NCI-H146 treated with DMSO at 0.1 percent for 48 hours (cell line): ENCODE results near the gene MARCHF4.

ENCODE experiments used
- DNase-seq: peaks from one replicate; lab custom pipeline; 2025; ENCODE audit not compliant: unreplicated experiment; lab: John Stamatoyannopoulos, UW

Gene MARCHF4, protein sequence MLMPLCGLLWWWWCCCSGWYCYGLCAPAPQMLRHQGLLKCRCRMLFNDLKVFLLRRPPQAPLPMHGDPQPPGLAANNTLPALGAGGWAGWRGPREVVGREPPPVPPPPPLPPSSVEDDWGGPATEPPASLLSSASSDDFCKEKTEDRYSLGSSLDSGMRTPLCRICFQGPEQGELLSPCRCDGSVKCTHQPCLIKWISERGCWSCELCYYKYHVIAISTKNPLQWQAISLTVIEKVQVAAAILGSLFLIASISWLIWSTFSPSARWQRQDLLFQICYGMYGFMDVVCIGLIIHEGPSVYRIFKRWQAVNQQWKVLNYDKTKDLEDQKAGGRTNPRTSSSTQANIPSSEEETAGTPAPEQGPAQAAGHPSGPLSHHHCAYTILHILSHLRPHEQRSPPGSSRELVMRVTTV

DNA sequence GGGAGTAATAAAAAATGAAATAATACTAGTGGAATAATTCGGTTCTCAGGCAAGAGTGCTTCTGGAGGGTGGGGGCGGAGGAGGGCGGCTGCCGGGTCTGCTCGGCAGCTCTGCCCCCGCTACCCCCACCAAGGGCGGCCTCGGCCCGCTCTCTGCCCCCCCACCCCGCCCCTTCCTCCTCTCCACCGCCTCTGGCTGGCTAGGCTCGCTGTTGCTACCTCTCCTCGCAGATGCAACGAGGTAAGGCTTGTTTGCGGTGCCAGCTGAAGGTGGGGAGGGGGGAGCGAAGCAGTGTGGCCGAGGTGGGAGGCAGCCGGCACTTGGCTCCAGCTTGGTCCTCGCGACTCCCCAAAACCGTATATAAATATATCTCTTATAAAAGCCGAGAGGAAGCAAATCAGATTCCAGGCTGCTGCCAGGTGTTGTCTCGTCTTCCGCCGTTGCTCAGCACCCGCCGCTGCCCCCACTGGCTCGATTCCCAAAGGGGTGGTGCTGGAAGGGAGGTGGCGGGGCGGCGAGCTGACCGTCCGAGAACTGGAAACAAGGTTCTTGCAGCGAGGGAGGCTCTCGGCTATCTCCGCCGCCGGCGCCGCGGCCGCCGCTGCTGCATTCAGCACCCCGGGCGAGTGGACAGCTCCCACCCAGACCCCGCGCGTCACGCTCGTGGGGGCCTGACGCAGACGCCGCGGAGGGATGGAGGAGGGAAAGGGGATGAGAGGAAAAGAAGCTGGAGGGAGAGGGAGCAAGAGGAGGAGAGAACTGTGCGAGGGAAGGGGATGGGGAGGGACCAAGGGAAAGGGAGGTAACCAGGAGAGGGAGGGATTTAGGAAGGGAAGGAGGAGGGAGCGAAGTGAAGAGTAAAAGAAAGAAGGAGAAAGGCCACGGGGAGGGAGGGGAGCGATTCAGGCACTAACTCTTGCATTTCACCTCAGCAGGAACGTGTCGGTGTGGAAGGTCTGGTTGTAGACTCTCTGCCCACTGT lies at the start of gene MARCHF4:
Gene MARCHF4, minus strand, starts transcription at position 763 of the 982 bp plus-strand sequence. CDS start 2,223 bp downstream, outside the sequence.
- peak; percentile 58 for DNase-seq

DNA sequence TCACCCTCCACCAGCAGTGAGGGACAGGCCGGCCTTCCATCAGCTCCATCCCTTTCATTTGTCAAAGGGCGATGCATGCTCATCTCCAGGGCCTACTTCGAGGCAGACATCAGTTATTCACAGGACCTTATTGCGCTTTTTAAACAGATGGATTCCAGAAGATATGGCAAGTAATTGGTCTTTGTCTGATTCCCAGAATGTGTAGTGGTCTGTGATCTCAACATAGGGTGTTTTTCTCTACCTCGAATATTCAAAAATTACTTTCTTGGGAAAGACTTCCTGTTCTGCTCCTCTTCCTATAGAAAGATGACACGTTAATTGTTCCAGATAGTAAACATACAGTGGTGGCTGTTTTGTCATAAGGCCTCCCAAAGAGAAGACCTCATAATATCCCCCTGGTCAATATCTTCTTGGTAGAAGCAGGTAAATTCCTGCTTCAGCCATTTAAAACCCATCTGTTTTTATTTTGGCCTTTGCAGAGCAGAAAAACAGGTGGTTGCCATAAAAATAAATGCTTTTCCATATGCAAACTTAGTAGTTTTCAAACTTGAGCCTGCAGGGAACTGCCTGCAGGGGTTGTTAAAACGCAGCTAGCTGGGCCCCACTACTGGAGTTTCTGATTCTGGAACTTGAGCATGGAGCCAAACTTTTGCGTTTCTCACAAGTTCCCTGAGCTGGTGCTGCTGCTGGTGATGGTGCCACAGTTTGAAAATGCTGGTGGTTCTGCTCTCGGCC lies 48.3 kb upstream of the MARCHF4 start:
- DNase-seq = no peak

DNA sequence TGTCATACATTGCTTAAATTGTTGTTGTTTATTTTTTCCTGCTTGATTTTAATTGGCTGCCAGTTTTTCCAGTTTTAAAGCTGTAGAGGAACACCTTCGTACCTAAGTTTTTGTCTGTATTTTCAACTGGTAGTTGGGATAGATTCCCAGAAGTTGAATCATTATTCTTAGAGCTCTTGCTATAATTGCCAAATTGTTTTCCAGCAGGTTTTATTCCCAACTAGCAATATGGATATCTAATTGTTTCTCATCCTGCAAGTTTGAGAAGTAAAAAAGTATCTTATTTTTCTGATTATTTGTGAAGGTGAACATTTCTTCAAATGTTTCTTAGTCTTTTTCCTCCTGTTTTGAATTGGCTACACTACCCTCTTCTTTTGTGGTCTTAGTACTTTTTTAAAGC lies 46.7 kb upstream of the MARCHF4 start:
- no peak for DNase-seq

DNA sequence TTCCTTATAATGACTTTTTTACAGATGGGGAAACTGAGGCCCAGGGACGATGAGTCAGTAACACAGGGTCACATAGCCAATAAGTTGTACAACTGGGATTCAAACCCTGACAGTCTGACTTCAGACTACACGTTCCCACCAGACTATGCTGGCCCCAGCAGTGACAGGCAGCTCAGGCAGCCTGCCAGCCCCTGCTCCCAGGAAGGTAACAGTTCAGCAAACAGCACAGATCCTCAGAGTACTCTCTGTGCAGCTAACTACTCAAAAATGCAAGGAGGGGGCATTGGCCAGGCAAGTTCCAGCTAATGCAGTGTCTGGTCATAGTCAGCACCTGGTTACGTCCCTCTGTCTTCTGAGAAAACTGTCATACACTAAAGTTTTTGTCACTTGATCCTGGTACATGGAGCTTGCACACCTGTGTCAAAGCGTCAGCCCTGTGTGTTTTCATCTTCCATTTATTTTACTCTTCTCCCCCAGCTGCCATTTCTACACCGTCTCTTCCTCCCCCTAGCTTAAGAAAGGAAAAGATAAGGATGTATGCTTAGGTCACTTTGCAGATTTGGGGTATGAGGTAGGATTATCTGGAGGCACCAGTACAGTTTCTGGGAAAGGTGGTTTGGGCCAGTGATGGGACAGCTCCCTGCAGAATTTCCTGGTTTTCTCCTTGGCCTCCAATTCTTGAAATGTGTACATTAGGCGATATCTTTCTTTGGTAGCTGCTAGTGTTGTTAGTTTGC lies 44.5 kb upstream of the MARCHF4 start:
- DNase-seq = no peak

DNA sequence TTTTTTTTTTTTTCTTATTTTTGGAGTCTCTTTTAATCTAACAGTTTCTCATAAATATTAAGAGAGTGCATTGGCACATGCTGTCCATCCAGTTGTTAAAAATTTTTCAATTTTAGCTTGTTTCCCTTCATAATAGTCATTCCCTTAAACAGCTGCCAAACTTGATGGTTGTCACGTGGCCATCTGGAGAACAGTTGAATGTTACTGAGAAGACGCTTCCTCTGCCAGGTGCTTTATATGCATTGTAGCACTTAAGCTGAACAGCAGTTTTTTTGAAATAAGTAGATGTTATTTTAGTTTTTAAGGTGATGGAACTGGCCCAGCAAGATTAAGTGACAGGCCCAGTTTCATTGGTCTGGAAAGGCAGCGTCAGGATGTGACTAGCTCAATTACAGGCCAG lies 43.3 kb upstream of the MARCHF4 start:
- DNase-seq = no peak

DNA sequence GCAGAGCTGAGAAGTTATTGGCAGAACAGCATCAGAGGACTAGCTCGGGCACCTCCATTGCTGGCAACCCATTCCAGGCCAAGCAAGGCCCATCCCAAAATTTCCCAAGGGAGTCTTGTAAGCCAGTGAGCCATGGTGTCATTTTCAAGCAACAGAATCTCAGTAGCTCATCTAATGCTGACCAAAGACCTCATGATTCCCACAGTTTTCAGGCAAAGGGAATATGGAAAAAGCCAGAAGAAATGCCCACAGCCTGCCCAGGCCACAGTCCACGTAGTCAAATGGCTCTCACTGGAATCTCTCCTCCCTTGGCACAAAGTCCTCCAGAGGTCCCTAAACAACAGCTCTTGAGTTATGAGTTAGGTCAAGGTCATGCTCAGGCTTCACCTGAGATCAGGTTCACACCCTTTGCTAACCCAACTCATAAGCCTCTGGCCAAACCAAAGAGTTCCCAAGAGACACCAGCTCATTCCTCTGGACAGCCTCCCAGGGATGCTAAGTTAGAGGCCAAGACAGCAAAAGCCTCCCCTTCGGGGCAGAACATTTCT lies 42.6 kb upstream of the MARCHF4 start:
- no peak for DNase-seq

DNA sequence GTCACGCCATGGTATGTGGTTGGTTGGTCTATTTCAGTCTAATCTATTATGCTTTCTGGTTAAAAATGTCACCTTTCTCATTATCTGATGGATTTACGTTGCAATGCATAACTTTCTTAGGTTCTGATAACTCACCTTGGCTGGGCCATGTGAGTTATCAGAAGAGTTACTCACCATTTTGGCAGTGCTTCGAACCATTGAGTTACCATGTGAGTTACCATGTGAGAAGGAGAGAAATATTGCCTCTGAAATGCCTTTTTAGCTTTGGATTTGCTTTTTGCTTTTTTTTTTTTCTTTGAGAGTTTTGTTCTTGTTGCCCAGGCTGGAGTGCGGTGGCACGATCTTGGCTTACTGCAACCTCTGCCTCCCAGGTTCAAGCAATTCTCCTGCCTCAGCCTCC lies 41.6 kb upstream of the MARCHF4 start:
- no peak for DNase-seq

DNA sequence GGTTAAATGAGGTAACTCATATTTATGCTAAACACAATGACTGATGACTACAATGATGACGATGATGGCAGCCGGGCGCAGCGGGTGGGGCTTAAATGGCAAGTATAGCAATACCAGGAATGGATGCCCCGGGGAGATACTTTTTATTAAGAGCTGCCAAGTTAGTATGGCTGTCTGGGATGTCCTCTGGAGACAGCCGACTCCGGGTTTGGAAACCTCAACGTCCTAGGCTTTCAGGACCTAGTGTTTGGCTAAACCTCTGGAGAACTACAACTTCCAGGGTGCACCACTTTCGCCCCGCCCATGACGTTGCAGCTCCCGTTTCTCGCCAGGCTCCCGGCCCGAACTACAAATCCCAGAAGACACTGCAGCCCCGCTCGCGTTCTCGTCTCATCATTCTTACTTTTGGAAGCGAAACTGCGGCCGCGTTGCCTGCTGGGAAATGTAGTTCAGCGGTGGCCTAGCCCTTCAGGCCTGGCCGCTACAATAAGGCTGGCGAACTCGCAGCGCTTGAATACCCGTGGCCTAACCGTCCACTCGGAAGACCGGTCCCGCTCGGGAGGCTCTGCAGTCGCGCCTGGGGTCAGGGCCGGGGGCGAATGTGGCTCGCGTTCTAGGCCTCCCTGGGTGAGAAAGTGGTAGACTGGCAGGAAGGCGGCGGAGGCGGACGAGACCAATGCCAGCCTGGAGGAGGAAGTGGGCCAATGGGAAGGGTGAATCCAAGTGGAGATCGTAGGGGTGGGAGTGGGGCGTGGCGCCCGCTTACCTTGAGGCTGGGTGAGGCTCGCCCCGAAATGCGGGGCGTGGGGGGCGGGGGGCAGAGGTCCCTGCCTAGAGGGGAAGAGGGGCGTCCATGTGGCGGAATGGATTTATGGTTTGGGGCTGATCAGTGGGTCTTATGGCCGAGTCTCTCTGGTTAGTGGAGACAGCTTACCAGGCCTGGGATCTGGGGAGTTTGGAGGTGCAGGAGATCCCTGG lies 40.0 kb upstream of the MARCHF4 start, which contains the start of gene SMARCAL1:
Gene SMARCAL1, plus strand, starts transcription at position 463 of the 978 bp plus-strand sequence. CDS start 2,221 bp downstream, outside the sequence.
- DNase-seq = peak; percentile 92

DNA sequence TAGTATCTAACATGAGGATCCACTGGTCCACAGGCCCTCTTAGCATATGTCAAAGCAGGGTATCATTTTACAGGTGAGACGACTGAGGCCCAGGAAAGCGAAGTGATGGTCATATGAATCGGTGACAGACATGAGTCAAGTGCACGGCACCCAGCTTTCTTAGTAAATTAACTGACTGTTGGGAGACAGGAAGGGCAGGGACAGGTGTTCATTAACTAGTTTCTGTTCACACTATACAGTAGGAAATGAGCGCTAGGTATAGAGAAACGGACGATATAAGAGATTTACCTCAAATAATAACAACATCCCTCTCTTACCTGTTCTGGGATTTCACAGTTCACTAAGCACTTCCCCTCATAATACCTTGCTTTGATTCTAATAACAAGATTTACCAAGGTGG lies 38.3 kb upstream of the MARCHF4 start:
- DNase-seq = no peak

DNA sequence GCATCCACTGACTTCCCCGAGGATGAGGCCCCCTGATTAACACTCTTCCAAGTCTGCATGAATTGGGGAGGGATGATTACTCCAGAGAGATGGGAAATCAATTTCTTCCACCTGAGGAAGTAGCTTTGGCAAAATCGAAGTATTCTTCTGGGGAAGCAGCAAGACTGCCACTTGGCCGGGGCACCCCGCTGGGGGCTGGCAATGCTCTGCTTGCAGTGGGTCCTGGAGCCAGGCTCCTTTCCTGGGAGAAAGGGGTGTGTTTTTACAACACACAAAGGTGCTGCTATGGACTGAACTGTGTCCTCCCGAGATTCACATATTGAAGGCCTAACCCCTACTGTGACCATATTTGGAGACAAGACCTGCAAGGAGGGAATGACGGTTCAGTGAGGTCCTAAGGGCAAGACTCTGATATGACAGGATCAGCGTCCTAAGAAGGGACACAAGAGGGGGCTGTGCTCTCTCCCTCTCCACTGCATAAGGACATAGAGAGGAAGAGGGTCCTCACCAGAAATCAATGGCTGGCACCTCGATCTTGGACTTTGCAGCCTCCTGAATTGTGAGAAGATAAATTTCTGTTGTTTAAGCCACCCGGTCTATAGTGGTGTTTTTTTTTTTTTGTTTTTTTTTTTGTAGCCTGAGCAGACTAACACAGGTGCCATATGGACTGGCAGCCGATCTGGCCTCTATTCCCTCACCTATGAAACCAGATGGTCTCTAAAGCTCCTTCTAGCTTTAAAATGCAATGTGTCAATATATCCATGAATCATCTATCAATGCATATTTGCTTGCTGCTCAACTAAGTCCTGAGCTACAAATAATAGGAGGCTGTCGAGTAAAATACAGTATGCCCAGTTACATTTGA lies 36.4 kb upstream of the MARCHF4 start:
- no peak for DNase-seq

DNA sequence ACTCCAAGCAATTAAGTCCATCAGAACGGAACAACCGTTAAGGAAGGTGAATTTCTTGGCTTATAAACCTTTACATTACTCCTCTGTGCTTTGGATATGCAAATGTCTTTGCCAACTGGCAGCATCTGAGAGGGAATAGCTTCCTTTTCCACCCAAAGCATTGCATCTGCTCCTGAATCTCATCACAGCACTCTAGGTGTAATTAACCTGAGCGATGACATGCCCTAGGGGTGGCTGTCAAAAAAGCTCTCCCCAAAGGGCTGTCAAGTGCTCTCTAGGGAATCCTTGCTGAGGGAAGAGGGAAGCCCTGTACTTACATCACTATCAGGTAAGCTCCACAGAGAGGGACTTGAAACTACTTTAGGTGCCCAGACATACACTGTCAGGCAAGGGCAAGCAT lies 34.5 kb upstream of the MARCHF4 start:
- no peak for DNase-seq

DNA sequence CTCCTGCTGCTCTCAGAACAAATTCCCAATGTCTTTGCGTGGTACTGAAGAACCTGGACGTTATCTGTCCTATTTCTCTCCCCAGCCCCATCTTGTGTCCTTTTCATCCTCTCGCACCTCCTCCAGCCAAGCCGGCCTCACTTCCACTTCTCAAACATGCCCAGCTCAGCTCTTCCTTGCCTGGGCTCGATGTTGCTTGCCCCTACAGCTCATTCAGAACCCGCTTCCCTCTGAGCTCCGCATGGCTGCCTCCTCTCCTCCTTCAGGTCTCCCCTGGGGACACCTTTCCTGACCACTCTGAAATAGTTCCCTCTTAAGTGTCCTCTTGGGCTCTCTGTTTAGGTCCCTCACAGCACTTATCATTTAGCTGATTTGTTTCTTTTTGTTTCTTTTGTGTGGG lies 33.3 kb upstream of the MARCHF4 start:
- DNase-seq = no peak

DNA sequence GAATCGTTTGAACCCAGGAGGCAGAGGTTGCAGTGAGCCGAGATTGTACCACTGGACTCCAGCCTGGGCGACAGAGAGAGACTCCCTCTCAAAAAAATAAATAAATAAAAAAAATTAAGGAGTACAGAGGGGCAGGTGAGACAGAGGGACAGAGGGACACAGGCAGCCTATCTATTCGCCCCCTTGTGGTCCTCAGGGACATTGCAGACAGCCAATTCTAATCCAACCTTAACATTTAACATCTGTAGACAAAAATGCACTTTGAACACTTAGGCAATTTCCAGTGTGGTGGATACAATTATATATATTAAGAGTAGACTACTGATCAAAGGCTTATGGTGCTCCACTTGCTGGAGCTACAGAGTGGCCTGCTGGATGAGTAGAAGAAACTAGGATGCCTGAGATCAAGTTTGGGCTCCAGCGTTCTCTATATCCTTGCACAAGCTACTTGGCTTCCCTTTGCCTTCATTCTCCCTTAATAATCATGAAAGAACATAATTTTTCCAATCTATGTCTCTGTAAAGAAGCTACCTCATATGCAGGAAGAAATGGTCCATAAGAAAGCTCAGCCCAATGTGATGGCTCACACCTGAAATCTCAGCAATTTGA lies 31.8 kb upstream of the MARCHF4 start:
- peak; percentile 8 for DNase-seq

DNA sequence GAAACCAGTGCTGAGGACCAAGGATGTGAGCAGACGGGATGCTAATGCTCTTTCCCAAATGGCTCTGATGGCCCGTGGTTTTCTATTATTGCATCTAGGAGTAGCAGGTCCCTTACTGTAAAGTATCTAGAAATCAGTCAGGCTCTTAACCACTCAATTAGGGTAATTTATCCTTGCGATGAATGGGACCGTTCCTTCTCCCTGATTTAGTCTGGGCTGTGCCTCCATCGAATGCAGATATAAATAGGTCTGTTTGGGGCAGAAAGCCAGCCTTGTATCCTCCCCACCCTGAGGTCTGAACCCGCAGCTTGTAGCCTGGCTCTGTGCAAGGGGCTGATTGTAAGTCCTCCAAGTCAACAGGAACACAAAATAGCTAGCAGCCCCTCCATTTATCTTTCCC lies 30.5 kb upstream of the MARCHF4 start:
- DNase-seq = no peak

DNA sequence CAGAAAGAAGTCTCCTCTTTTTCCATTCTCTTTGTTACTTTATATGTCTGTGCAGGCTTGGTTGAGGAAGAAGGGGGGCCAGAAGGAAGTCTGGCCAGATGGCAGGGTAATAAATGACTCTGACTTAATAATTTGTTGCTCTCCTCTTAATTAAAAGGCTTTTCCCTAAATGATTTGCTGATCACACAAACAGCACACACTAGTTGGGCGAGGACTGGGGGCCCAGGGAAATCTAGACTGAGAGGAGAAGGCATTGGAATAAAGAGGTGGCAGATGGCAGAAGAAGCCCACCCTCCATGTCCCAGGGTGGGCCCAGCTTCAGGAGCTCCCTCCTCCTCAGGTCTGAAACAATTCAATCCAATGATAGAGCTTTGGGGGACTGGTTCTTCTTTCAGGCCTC lies 27.3 kb upstream of the MARCHF4 start:
- DNase-seq = no peak

DNA sequence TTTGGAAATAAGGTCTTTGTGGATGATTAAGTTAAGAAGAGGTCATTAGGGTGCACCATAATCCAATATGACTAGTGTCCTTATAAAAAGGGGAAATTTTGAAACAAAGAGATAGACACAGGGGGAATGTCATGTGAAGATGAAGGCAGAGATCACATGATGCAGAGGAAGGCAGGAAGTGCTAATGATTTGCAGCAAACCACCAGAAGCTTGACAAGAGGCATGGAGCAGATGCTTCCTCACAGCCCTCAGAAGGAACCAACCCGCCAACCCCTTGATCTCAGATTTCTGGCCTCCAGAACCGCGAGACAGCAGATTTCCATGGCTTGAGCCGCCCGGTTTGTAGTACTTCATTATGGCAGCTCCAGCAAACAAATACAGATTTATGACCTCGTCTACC lies 22.6 kb upstream of the MARCHF4 start:
- DNase-seq = no peak
